ENCODE data around the gene DCUN1D2.

DCUN1D2 gene

GRCh38 chr13:113511361-113511760, 20.9 kb upstream of the DCUN1D2 start:
- Histone ChIP-seq H3K4me1 (ENCODE audit: control insufficient read depth, insufficient read depth, low read length) (no peaks in the 10 kb centered on the region), H3K27me3 (ENCODE audit: control insufficient read depth, insufficient read depth, low read length) (no peaks in the 10 kb centered on the region), H3K36me3 (ENCODE audit: control insufficient read depth, insufficient read depth, low read length) (peaks cover 18% of the 10 kb centered on the region), H3K9ac (ENCODE audit: low read length) (no peak overlapping the region), H3K27ac (ENCODE audit: low read depth, low read length) (no peak overlapping the region), H3K4me3 (ENCODE audit: low read length) (no peak overlapping the region)

GRCh38 chr13:113510871-113511270, 20.4 kb upstream of the DCUN1D2 start:
- H3K27me3 ChIP-seq (ENCODE audit: control insufficient read depth, insufficient read depth, low read length) = no peaks in the 10 kb centered on the region
- no peak overlapping the region for H3K4me3 ChIP-seq (ENCODE audit: low read length)
- no peaks in the 10 kb centered on the region for H3K4me1 ChIP-seq (ENCODE audit: control insufficient read depth, insufficient read depth, low read length)
- H3K27ac ChIP-seq (ENCODE audit: low read depth, low read length) = no peak overlapping the region
- H3K36me3 ChIP-seq (ENCODE audit: control insufficient read depth, insufficient read depth, low read length) = peaks cover 18% of the 10 kb centered on the region
- no peak overlapping the region for H3K9ac ChIP-seq (ENCODE audit: low read length)

- H3K27me3 ChIP-seq (ENCODE audit: control insufficient read depth, insufficient read depth, low read length) = no peaks in the 10 kb centered on the region
- H3K9ac ChIP-seq (ENCODE audit: low read length) = no peak overlapping the region
- peaks cover 18% of the 10 kb centered on the region for H3K36me3 ChIP-seq (ENCODE audit: control insufficient read depth, insufficient read depth, low read length)
- H3K4me3 ChIP-seq (ENCODE audit: low read length) = no peak overlapping the region
- no peaks in the 10 kb centered on the region for H3K4me1 ChIP-seq (ENCODE audit: control insufficient read depth, insufficient read depth, low read length)
- H3K27ac ChIP-seq (ENCODE audit: low read depth, low read length) = no peak overlapping the region
These were observed 19.5 kb upstream of the DCUN1D2 start for GRCh38 chr13:113509989-113510388.

GRCh38 chr13:113508521-113509254, 18.2 kb upstream of the DCUN1D2 start:
- H3K4me1 ChIP-seq (ENCODE audit: control insufficient read depth, insufficient read depth, low read length) = no peaks in the 10 kb centered on the region
- no peak overlapping the region for H3K27ac ChIP-seq (ENCODE audit: low read depth, low read length)
- H3K36me3 ChIP-seq (ENCODE audit: control insufficient read depth, insufficient read depth, low read length) = peaks cover 25% of the 10 kb centered on the region
- H3K9ac ChIP-seq (ENCODE audit: low read length) = no peak overlapping the region
- no peak overlapping the region for H3K4me3 ChIP-seq (ENCODE audit: low read length)
- H3K27me3 ChIP-seq (ENCODE audit: control insufficient read depth, insufficient read depth, low read length) = no peaks in the 10 kb centered on the region

GRCh38 chr13:113507505-113508345, 17.2 kb upstream of the DCUN1D2 start:
- Histone ChIP-seq H3K4me1 (ENCODE audit: control insufficient read depth, insufficient read depth, low read length) (no peaks in the 10 kb centered on the region), H3K4me3 (ENCODE audit: low read length) (no peak overlapping the region), H3K36me3 (ENCODE audit: control insufficient read depth, insufficient read depth, low read length) (peaks cover 27% of the 10 kb centered on the region), H3K27me3 (ENCODE audit: control insufficient read depth, insufficient read depth, low read length) (no peaks in the 10 kb centered on the region), H3K9ac (ENCODE audit: low read length) (no peak overlapping the region), H3K27ac (ENCODE audit: low read depth, low read length) (no peak overlapping the region)

- Histone ChIP-seq H3K36me3 (ENCODE audit: control insufficient read depth, insufficient read depth, low read length) (peaks cover 31% of the 10 kb centered on the region), H3K9ac (ENCODE audit: low read length) (no peak overlapping the region), H3K27me3 (ENCODE audit: control insufficient read depth, insufficient read depth, low read length) (no peaks in the 10 kb centered on the region), H3K4me1 (ENCODE audit: control insufficient read depth, insufficient read depth, low read length) (no peaks in the 10 kb centered on the region), H3K27ac (ENCODE audit: low read depth, low read length) (no peak overlapping the region), H3K4me3 (ENCODE audit: low read length) (no peak overlapping the region)
These were observed 16.4 kb upstream of the DCUN1D2 start for GRCh38 chr13:113506871-113507388.

GRCh38 chr13:113506025-113506685, 15.6 kb upstream of the DCUN1D2 start:
- no peak overlapping the region for H3K9ac ChIP-seq (ENCODE audit: low read length)
- no peak overlapping the region for H3K4me3 ChIP-seq (ENCODE audit: low read length)
- H3K36me3 ChIP-seq (ENCODE audit: control insufficient read depth, insufficient read depth, low read length) = peaks cover 28% of the 10 kb centered on the region
- no peaks in the 10 kb centered on the region for H3K27me3 ChIP-seq (ENCODE audit: control insufficient read depth, insufficient read depth, low read length)
- no peaks in the 10 kb centered on the region for H3K4me1 ChIP-seq (ENCODE audit: control insufficient read depth, insufficient read depth, low read length)
- H3K27ac ChIP-seq (ENCODE audit: low read depth, low read length) = no peak overlapping the region

GRCh38 chr13:113502686-113503085, 12.2 kb upstream of the DCUN1D2 start:
- Histone ChIP-seq H3K4me1 (ENCODE audit: control insufficient read depth, insufficient read depth, low read length) (no peaks in the 10 kb centered on the region), H3K27ac (ENCODE audit: low read depth, low read length) (no peak overlapping the region), H3K9ac (ENCODE audit: low read length) (no peak overlapping the region), H3K36me3 (ENCODE audit: control insufficient read depth, insufficient read depth, low read length) (peaks cover 28% of the 10 kb centered on the region), H3K4me3 (ENCODE audit: low read length) (no peak overlapping the region), H3K27me3 (ENCODE audit: control insufficient read depth, insufficient read depth, low read length) (no peaks in the 10 kb centered on the region)

GRCh38 chr13:113500530-113501265, 10.2 kb upstream of the DCUN1D2 start:
- Histone ChIP-seq H3K36me3 (ENCODE audit: control insufficient read depth, insufficient read depth, low read length) (peaks cover 37% of the 10 kb centered on the region), H3K9ac (ENCODE audit: low read length) (no peak overlapping the region), H3K4me1 (ENCODE audit: control insufficient read depth, insufficient read depth, low read length) (peaks cover 5% of the 10 kb centered on the region), H3K4me3 (ENCODE audit: low read length) (no peak overlapping the region), H3K27ac (ENCODE audit: low read depth, low read length) (no peak overlapping the region), H3K27me3 (ENCODE audit: control insufficient read depth, insufficient read depth, low read length) (no peaks in the 10 kb centered on the region)

GRCh38 chr13:113499936-113500335, 9.4 kb upstream of the DCUN1D2 start:
- Histone ChIP-seq H3K27ac (ENCODE audit: low read depth, low read length) (no peak overlapping the region), H3K4me1 (ENCODE audit: control insufficient read depth, insufficient read depth, low read length) (peaks cover 10% of the 10 kb centered on the region), H3K27me3 (ENCODE audit: control insufficient read depth, insufficient read depth, low read length) (no peaks in the 10 kb centered on the region), H3K9ac (ENCODE audit: low read length) (no peak overlapping the region), H3K4me3 (ENCODE audit: low read length) (no peak overlapping the region), H3K36me3 (ENCODE audit: control insufficient read depth, insufficient read depth, low read length) (peaks cover 41% of the 10 kb centered on the region)

GRCh38 chr13:113498905-113499304, 8.4 kb upstream of the DCUN1D2 start:
- no peak overlapping the region for H3K9ac ChIP-seq (ENCODE audit: low read length)
- H3K27me3 ChIP-seq (ENCODE audit: control insufficient read depth, insufficient read depth, low read length) = no peaks in the 10 kb centered on the region
- H3K27ac ChIP-seq (ENCODE audit: low read depth, low read length) = no peak overlapping the region
- no peak overlapping the region for H3K4me3 ChIP-seq (ENCODE audit: low read length)
- peaks cover 14% of the 10 kb centered on the region for H3K4me1 ChIP-seq (ENCODE audit: control insufficient read depth, insufficient read depth, low read length)
- peaks cover 35% of the 10 kb centered on the region for H3K36me3 ChIP-seq (ENCODE audit: control insufficient read depth, insufficient read depth, low read length)

- Histone ChIP-seq H3K4me3 (ENCODE audit: low read length) (no peak overlapping the region), H3K27me3 (ENCODE audit: control insufficient read depth, insufficient read depth, low read length) (no peaks in the 10 kb centered on the region), H3K27ac (ENCODE audit: low read depth, low read length) (no peak overlapping the region), H3K9ac (ENCODE audit: low read length) (no peak overlapping the region), H3K4me1 (ENCODE audit: control insufficient read depth, insufficient read depth, low read length) (peaks cover 20% of the 10 kb centered on the region), H3K36me3 (ENCODE audit: control insufficient read depth, insufficient read depth, low read length) (peaks cover 30% of the 10 kb centered on the region)
These were observed 6.7 kb upstream of the DCUN1D2 start for GRCh38 chr13:113497217-113497616.
